ENCODE results near the gene HSPA12B.

The HSPA12B gene, protein sequence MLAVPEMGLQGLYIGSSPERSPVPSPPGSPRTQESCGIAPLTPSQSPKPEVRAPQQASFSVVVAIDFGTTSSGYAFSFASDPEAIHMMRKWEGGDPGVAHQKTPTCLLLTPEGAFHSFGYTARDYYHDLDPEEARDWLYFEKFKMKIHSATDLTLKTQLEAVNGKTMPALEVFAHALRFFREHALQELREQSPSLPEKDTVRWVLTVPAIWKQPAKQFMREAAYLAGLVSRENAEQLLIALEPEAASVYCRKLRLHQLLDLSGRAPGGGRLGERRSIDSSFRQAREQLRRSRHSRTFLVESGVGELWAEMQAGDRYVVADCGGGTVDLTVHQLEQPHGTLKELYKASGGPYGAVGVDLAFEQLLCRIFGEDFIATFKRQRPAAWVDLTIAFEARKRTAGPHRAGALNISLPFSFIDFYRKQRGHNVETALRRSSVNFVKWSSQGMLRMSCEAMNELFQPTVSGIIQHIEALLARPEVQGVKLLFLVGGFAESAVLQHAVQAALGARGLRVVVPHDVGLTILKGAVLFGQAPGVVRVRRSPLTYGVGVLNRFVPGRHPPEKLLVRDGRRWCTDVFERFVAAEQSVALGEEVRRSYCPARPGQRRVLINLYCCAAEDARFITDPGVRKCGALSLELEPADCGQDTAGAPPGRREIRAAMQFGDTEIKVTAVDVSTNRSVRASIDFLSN

DNA sequence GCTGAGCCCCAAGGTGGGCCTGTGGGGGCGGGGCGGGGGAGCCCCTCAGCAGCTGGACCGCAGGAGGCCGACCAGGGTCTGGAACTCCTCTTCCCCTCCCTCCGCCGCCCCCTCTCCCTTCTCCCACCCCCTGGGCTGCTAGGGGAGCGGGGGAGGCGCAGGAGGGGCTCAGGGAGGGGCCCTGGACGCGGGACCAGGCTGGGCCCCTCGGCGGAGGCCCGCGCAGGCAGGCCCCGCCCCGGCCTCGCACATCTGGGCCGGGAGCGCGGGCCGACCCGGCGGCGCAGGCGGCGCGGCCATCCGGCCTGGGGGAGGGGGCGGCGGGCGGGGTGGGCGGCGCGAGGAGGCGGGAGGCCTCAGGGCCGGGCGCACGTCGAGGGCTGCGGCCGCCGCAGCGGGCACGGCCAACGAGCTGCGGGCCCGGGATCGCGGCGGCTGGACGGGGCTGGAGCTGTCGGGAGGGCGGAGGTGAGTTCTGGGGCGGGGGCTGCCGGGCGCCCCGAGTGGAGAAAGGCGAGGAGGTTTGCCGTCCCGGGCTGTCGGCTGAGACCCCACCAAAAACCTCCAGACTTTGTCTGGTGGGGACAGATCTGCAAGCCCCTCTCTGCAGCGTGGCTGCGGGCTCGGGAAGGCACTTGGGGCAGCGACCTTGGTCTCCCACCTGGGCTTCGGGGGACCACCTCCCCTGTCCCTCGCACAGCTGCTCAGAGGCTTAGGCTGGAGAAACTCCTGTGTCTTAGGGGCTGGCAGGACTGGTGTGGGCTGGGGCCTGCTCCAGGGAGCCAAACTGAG, at the start of gene HSPA12B:
Gene HSPA12B, plus strand, starts transcription at position 359 of the 792 bp plus-strand sequence. CDS start 5,990 bp downstream, outside the sequence.
- DNase-seq (ENCODE audit: low read depth in 2 of 3, low spot score in 1 of 3), result no peak

DNA sequence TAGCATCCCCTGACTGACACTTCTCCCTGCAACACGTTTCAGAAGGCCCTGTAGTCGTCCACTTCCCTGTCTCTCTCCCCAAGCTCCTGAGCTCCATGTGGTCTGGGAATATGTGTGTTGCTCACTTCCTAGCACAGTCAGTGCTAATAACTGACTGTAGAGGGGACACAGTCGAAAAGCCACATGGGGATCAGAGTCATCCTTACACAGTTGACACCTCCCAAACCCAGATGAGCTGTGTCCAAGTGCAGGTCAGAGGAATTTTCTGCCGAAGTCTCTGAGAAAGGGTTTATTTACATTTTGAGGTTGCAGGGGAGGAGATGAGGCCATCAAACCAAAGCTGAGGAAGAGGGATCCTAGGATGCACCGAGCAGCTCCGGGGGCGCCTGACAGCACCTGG, 47.1 kb upstream of the HSPA12B start:
- DNase-seq (ENCODE audit: low read depth in 2 of 3, low spot score in 1 of 3), result no peak

GRCh38 chr20:3686421-3686820, 46.1 kb upstream of the HSPA12B start:
- no peak for DNase-seq (ENCODE audit: low read depth in 2 of 3, low spot score in 1 of 3)

GRCh38 chr20:3686867-3687321, 45.6 kb upstream of the HSPA12B start:
- DNase-seq (ENCODE audit: low read depth in 2 of 3, low spot score in 1 of 3), result no peak

DNA sequence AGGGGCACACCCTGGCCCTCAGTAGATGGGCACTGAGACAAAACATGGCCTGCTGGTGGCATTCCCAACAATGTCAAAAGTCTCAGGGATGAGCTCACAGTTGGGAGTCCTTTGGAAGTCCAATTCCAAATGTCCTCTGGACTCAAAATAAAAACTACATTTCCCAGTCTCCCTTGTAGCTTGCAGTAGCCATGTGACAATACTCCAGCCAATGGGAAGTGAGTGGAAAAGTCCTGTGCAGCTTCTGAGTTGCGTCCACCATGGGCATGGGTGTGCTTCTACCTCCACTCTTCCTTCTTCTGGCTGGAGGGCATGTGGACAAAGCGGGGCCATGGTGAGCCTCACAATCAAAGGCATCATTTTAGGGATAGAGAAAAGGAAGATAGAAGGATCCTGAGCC, 44.8 kb upstream of the HSPA12B start:
- DNase-seq (ENCODE audit: low read depth in 2 of 3, low spot score in 1 of 3), result no peak

- no peak for DNase-seq (ENCODE audit: low read depth in 2 of 3, low spot score in 1 of 3)
These were observed 42.5 kb upstream of the HSPA12B start for GRCh38 chr20:3689978-3690377.

GRCh38 chr20:3690413-3690812, 42.1 kb upstream of the HSPA12B start:
- DNase-seq (ENCODE audit: low read depth in 2 of 3, low spot score in 1 of 3), result no peak

- no peak for DNase-seq (ENCODE audit: low read depth in 2 of 3, low spot score in 1 of 3)
These were observed 41.2 kb upstream of the HSPA12B start for GRCh38 chr20:3691306-3691705.

DNA sequence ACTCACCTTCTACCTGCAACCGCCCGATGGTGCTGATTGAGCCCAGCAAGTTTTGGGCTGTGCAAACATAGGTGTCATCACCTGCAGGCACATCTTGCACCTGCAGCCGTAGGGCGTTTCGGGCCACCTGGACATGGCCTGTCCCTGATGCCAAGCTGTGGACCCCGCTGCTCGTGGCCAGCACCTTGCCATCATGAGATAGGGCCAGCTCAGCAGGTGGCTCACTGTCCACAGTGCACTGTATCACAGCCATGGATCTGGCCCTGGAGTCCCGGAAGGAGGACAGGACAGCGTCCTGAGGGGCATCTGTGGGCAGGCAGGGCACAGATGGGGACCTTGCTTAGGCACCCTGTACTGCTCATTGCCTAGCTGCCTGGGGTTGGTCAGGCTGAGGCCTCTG, 40.6 kb upstream of the HSPA12B start:
- no peak for DNase-seq (ENCODE audit: low read depth in 2 of 3, low spot score in 1 of 3)

DNA sequence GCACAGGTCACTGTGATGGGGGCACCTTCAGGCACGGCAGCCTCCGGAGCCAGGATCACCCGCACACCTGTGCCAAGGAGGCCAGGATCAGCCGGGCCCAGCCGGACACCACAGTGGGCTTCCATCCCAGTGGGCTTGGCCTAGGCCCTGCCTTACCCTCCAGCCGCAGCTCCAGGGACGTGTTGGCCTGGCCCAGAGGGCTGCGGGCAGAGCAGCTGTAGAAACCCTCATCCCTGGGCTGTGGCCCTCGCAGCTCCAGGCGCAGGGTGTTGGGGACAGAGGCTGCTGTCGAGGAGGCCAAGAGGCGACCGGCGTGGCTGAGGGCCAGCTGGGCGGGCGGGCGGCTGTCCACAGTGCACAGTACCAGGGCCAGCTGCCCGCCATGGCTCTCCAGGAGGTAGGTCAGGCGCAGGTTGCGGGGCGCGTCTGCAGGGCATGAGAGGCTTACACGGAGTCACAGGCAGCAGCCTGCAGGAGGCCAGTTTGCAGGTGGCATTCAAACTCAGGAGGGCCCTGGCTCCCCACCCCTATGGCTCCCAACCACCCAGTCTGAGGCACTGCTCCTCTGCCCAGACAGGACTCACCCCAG, 39.7 kb upstream of the HSPA12B start:
- no peak for DNase-seq (ENCODE audit: low read depth in 2 of 3, low spot score in 1 of 3)

- no peak for DNase-seq (ENCODE audit: low read depth in 2 of 3, low spot score in 1 of 3)
These were observed 39.1 kb upstream of the HSPA12B start for GRCh38 chr20:3693376-3693775.

DNA sequence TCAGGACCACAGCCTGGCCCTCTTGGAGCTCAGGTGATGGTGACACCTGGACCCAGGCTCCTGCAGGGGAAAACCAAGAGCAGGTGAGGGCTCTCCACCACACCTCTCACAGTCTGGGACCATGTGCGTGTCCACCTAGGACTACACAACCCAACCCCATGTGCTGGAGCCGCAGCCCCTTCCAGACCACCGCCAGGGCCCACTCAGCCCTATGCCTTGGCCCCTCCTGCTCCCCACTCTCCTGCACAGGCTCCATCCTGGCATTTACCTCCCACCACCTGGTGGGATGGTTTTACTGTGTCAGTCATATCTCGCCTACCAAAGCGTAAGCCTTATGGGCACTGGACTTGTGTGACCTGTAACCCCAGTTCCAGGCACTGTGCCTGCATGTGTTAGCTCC, 37.6 kb upstream of the HSPA12B start:
- no peak for DNase-seq (ENCODE audit: low read depth in 2 of 3, low spot score in 1 of 3)

- DNase-seq (ENCODE audit: low read depth in 2 of 3, low spot score in 1 of 3), result peak in 1 of 3 donors; percentile 22
These were observed 36.3 kb upstream of the HSPA12B start for GRCh38 chr20:3696200-3696599.

- no peak for DNase-seq (ENCODE audit: low read depth in 2 of 3, low spot score in 1 of 3)
These were observed 35.5 kb upstream of the HSPA12B start for GRCh38 chr20:3696745-3697587.

DNA sequence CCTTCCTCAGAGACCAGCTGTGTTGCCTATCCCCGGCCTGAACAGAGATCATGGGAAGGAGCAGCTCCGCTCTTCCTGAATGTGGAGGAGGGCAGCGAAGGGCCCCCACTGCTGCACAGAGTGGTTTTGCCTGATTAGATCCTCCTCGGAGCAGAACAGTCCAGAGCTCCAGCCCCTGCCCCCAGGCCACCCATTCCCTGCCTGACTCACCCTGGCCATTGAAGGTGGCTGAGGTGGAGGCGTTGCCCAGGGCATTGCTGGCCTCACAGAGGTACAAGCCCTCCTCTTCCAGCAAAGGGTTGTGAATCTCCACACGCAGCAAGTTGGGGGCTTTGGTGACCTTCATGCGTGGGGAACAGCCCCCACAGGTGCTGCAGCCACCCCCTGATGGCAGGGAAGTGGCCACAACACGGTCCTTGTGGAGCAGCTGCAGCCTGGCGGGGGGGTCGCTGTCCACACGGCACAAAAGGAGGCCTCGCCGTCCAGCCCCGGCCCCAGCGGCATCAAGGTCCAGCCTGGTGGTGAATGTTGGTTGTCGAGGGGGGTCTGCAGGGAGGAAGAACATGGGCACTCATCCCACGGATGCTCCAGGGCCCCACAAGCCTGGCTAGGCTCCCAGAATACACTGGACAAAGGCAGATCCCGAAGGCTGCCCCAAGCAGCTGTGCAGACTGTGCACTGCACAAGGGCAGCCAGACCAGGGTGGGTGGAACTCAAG, 34.7 kb upstream of the HSPA12B start:
- no peak for DNase-seq (ENCODE audit: low read depth in 2 of 3, low spot score in 1 of 3)

- DNase-seq (ENCODE audit: low read depth in 2 of 3, low spot score in 1 of 3), result no peak
These were observed 33.9 kb upstream of the HSPA12B start for GRCh38 chr20:3698591-3699001.

- no peak for DNase-seq (ENCODE audit: low read depth in 2 of 3, low spot score in 1 of 3)
These were observed 33.4 kb upstream of the HSPA12B start for GRCh38 chr20:3699037-3699436.

GRCh38 chr20:3701061-3701998, 31.2 kb upstream of the HSPA12B start:
- no peak for DNase-seq (ENCODE audit: low read depth in 2 of 3, low spot score in 1 of 3)
